Measurements from ENCODE around the gene PDIA4.

DNA sequence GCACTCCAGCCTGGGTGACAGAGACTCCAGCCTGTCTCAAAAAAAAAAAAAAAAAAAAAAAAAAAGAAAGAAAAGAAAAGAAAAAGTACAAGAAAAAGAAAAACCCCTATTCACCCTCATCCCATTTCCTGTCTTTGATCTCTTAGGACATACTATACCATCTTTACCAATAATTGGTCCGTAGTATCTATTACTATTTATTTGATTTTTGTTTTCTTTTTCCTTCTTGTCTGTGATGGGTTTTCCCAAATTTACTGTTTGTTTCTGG, 41.6 kb downstream of the PDIA4 start:
- no peak for TF ChIP-seq YY1 (IDR thresholded peaks at IDR 0.05; ENCODE audit: low read depth)
- TF ChIP-seq FOXM1 (IDR thresholded peaks at IDR 0.05; ENCODE audit: borderline replicate concordance, low read depth) = no peak
- TF ChIP-seq CEBPB (IDR thresholded peaks at IDR 0.05) = no peak
- no peak for TF ChIP-seq TAF1 (IDR thresholded peaks at IDR 0.05; ENCODE audit: low read depth)
- TF ChIP-seq, protein P1, sequence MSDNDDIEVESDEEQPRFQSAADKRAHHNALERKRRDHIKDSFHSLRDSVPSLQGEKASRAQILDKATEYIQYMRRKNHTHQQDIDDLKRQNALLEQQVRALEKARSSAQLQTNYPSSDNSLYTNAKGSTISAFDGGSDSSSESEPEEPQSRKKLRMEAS (IDR thresholded peaks at IDR 0.05) = no peak
- no peak for TF ChIP-seq RAD21 (IDR thresholded peaks at IDR 0.05; ENCODE audit: low read depth)
- TF ChIP-seq EP300 (IDR thresholded peaks at IDR 0.05; ENCODE audit: borderline replicate concordance) = no peak
- TF ChIP-seq TEAD4 (IDR thresholded peaks at IDR 0.05) = no peak
- TF ChIP-seq TCF12 (IDR thresholded peaks at IDR 0.05; ENCODE audit: low read depth) = no peak
- TF ChIP-seq, protein P2, sequence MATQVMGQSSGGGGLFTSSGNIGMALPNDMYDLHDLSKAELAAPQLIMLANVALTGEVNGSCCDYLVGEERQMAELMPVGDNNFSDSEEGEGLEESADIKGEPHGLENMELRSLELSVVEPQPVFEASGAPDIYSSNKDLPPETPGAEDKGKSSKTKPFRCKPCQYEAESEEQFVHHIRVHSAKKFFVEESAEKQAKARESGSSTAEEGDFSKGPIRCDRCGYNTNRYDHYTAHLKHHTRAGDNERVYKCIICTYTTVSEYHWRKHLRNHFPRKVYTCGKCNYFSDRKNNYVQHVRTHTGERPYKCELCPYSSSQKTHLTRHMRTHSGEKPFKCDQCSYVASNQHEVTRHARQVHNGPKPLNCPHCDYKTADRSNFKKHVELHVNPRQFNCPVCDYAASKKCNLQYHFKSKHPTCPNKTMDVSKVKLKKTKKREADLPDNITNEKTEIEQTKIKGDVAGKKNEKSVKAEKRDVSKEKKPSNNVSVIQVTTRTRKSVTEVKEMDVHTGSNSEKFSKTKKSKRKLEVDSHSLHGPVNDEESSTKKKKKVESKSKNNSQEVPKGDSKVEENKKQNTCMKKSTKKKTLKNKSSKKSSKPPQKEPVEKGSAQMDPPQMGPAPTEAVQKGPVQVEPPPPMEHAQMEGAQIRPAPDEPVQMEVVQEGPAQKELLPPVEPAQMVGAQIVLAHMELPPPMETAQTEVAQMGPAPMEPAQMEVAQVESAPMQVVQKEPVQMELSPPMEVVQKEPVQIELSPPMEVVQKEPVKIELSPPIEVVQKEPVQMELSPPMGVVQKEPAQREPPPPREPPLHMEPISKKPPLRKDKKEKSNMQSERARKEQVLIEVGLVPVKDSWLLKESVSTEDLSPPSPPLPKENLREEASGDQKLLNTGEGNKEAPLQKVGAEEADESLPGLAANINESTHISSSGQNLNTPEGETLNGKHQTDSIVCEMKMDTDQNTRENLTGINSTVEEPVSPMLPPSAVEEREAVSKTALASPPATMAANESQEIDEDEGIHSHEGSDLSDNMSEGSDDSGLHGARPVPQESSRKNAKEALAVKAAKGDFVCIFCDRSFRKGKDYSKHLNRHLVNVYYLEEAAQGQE (IDR thresholded peaks at IDR 0.05; ENCODE audit: low read depth) = no peak
- no peak for TF ChIP-seq NFIC (IDR thresholded peaks at IDR 0.05)
- no peak for TF ChIP-seq ZBTB7A (IDR thresholded peaks at IDR 0.05; ENCODE audit: low read depth)
- TF ChIP-seq EGR1 (IDR thresholded peaks at IDR 0.05) = no peak
- TF ChIP-seq CREB1 (IDR thresholded peaks at IDR 0.05; ENCODE audit: low read depth) = no peak

All from Ishikawa (cell line).